ENCODE measurements around the gene AMPD2.
A peak's percentile ranks its signal among the peaks of the same experiment; 100 is the strongest.

The AMPD2 gene

GRCh38 chr1:109661391-109661790, 41.8 kb downstream of the AMPD2 start:
- Histone ChIP-seq H4K20me1 (ENCODE audit: low read depth, low read length) (no peaks in the 10 kb centered on the region), H2AFZ (ENCODE audit: low read depth, low read length, severe bottlenecking) (no peak overlapping the region), H3K4me3 (ENCODE audit: insufficient read depth, low read length, poor library complexity, severe bottlenecking) (no peak overlapping the region), H3K9me2 (replicated peaks; ENCODE audit: insufficient read depth, low read length) (no peaks in the 10 kb centered on the region), H3K79me2 (ENCODE audit: insufficient read depth, low read length) (no peaks in the 10 kb centered on the region), H3K4me2 (ENCODE audit: low read depth, low read length, poor library complexity, severe bottlenecking) (no peak overlapping the region), H3K9me3 (ENCODE audit: insufficient read depth, low read length) (no peaks in the 10 kb centered on the region), H3K27ac (ENCODE audit: low read depth, low read length) (no peak overlapping the region), H3F3A (ENCODE audit: insufficient read depth) (no peaks in the 10 kb centered on the region), H3K27me3 (ENCODE audit: low read length) (no peaks in the 10 kb centered on the region), H3K9ac (ENCODE audit: low read length) (no peak overlapping the region), H3K36me3 (ENCODE audit: low read length) (no peaks in the 10 kb centered on the region)
- TF ChIP-seq EZH2phosphoT487 (conservative IDR thresholded peaks at IDR 0.05; ENCODE audit: low read length) = no peak
- TF ChIP-seq, protein P1, sequence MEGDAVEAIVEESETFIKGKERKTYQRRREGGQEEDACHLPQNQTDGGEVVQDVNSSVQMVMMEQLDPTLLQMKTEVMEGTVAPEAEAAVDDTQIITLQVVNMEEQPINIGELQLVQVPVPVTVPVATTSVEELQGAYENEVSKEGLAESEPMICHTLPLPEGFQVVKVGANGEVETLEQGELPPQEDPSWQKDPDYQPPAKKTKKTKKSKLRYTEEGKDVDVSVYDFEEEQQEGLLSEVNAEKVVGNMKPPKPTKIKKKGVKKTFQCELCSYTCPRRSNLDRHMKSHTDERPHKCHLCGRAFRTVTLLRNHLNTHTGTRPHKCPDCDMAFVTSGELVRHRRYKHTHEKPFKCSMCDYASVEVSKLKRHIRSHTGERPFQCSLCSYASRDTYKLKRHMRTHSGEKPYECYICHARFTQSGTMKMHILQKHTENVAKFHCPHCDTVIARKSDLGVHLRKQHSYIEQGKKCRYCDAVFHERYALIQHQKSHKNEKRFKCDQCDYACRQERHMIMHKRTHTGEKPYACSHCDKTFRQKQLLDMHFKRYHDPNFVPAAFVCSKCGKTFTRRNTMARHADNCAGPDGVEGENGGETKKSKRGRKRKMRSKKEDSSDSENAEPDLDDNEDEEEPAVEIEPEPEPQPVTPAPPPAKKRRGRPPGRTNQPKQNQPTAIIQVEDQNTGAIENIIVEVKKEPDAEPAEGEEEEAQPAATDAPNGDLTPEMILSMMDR (IDR thresholded peaks at IDR 0.05; ENCODE audit: insufficient read depth, low read length, poor library complexity, severe bottlenecking) = no peak

- Histone ChIP-seq H4K20me1 (ENCODE audit: low read depth, low read length) (no peaks in the 10 kb centered on the region), H3K9ac (ENCODE audit: low read length) (no peak overlapping the region), H3K79me2 (ENCODE audit: insufficient read depth, low read length) (no peaks in the 10 kb centered on the region), H3K27ac (ENCODE audit: low read depth, low read length) (no peak overlapping the region), H3K9me2 (replicated peaks; ENCODE audit: insufficient read depth, low read length) (no peaks in the 10 kb centered on the region), H3K9me3 (ENCODE audit: insufficient read depth, low read length) (no peaks in the 10 kb centered on the region), H3K27me3 (ENCODE audit: low read length) (no peaks in the 10 kb centered on the region), H3K4me2 (ENCODE audit: low read depth, low read length, poor library complexity, severe bottlenecking) (no peak overlapping the region), H3F3A (ENCODE audit: insufficient read depth) (no peaks in the 10 kb centered on the region), H2AFZ (ENCODE audit: low read depth, low read length, severe bottlenecking) (no peak overlapping the region), H3K4me3 (ENCODE audit: insufficient read depth, low read length, poor library complexity, severe bottlenecking) (no peak overlapping the region), H3K36me3 (ENCODE audit: low read length) (no peaks in the 10 kb centered on the region)
- TF ChIP-seq EZH2phosphoT487 (conservative IDR thresholded peaks at IDR 0.05; ENCODE audit: low read length) = no peak
- TF ChIP-seq, protein P1 (IDR thresholded peaks at IDR 0.05; ENCODE audit: insufficient read depth, low read length, poor library complexity, severe bottlenecking) = no peak
These were observed 45.0 kb downstream of the AMPD2 start for GRCh38 chr1:109664671-109665070.

DNA sequence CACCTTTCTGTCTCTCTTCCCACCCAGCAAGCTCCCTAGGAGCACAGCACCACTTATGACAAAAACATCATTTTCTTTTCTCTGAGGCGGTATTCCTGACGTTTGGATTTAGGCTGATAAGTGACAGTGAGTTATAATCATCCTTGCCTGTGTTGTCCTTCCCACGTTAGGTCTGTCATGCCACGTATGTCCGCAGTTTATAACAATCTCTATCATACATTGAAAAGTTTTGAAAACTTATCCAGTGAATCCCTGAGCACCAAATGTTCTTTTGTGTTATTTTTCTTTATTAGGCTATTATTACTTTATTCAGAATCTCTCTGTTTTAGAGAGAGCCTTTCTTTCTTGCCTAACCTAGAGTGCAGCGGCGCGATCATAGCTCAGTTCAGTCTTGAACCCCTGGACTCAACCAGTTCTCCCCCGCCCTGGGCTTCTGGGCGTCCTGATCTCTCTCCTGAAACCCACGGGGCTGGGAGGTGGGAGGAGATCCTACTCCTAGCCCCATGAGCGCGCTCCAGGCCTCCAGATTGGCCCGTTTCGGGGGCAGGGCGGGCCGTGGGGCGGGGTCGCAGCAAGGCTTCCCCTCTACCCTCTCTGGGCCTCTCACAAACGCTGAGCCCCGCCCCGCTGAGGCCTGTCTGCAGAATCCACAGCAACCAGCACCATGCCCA, 48.0 kb downstream of the AMPD2 start, which contains the start of gene GSTM2:
GSTM2 (plus strand) TSS at position 606 of the 671 bp plus-strand sequence; CDS start at position 665, 59 bp downstream.
- Histone ChIP-seq H3K27me3 (ENCODE audit: low read length) (no peaks in the 10 kb centered on the region), H3F3A (ENCODE audit: insufficient read depth) (no peaks in the 10 kb centered on the region), H3K27ac (ENCODE audit: low read depth, low read length) (no peak within 1 kb of the TSS), H3K36me3 (ENCODE audit: low read length) (no peaks in the 10 kb centered on the region), H3K4me2 (ENCODE audit: low read depth, low read length, poor library complexity, severe bottlenecking) (peak within 1 kb of the TSS; percentile 35), H3K79me2 (ENCODE audit: insufficient read depth, low read length) (no peaks in the 10 kb centered on the region), H2AFZ (ENCODE audit: low read depth, low read length, severe bottlenecking) (no peak within 1 kb of the TSS), H4K20me1 (ENCODE audit: low read depth, low read length) (no peaks in the 10 kb centered on the region), H3K4me3 (ENCODE audit: insufficient read depth, low read length, poor library complexity, severe bottlenecking) (no peak within 1 kb of the TSS), H3K9me3 (ENCODE audit: insufficient read depth, low read length) (no peaks in the 10 kb centered on the region), H3K9me2 (replicated peaks; ENCODE audit: insufficient read depth, low read length) (no peaks in the 10 kb centered on the region), H3K9ac (ENCODE audit: low read length) (no peak within 1 kb of the TSS)
- TF ChIP-seq EZH2phosphoT487 (conservative IDR thresholded peaks at IDR 0.05; ENCODE audit: low read length) = no peak
- TF ChIP-seq, protein P1 (IDR thresholded peaks at IDR 0.05; ENCODE audit: insufficient read depth, low read length, poor library complexity, severe bottlenecking) = no peak

All from SU-DHL-6 (cell line).